Upper lobe of left lung (tissue), 6 donors: ENCODE results near the gene CAMK1D. TPM values are rescaled to one million over a fixed set of nuclear protein-coding genes. Genes with fewer than 3 reads are reported as not detected.

Source experiments
- ATAC-seq, 2 donors: fragments of 200-7000 bp; cut with Tn5 transposase; one replicate each; pipeline ENCODE4 v1.9.1; 2022; ENCODE audit warnings: mild to moderate bottlenecking in 2 of 2, moderate library complexity in 2 of 2; ENCODE audit not compliant: low FRiP score in 2 of 2
- DNase-seq, 2 donors: peaks; one replicate each; pipeline ENCODE4 v3.0.0-alpha.2; 2019 to 2020
- H3K27ac ChIP-seq, 4 donors: fragments of 200-600 bp; sonication (generic); one replicate each; pipeline ENCODE4 v1.5.1; 2016 to 2019
- H3K27me3 ChIP-seq, 4 donors: fragments of 200-600 bp; sonication (generic); one replicate each; pipeline ENCODE4 v1.5.1; 2017 to 2019
- H3K36me3 ChIP-seq, 4 donors: fragments of 200-600 bp; sonication (generic); one replicate each; pipeline ENCODE4 v1.5.1; 2016 to 2019
- H3K4me1 ChIP-seq, 4 donors: fragments of 200-600 bp; sonication (generic); one replicate each; pipeline ENCODE4 v1.5.1; 2018 to 2019
- H3K4me3 ChIP-seq, 4 donors: fragments of 200-600 bp; sonication (generic); one replicate each; pipeline ENCODE4 v1.5.1; 2017 to 2019; ENCODE audit warnings: mild to moderate bottlenecking in 2 of 4, moderate library complexity in 1 of 4
- H3K9me3 ChIP-seq, 4 donors: fragments of 200-600 bp; sonication (generic); one replicate each; pipeline ENCODE4 v1.5.1; 2018 to 2019
- CTCF ChIP-seq, 6 experiments: fragments of 450-650 bp in 4 of 6; fragments of 200-600 bp in 2 of 6; sonication (generic) in 2 of 6; IDR thresholded peaks; one replicate each; pipeline ENCODE4 v1.5.1; 2016 to 2019; ENCODE audit warnings: antibody characterized with exemption in 6 of 6
- EP300 ChIP-seq, 4 donors: sonication (generic); formaldehyde crosslinking; IDR thresholded peaks; one replicate each; pipeline ENCODE4 v1.5.1; 2017; ENCODE audit warnings: antibody characterized with exemption in 4 of 4, control low read depth in 2 of 4
- POLR2A ChIP-seq, 4 donors: fragments of 450-650 bp; IDR thresholded peaks; one replicate each; pipeline ENCODE4 v1.5.1; 2016 to 2017; ENCODE audit warnings: antibody characterized with exemption in 4 of 4, mild to moderate bottlenecking in 2 of 4
- POLR2AphosphoS5 ChIP-seq, 2 donors: sonication (generic); formaldehyde crosslinking; IDR thresholded peaks; one replicate each; pipeline ENCODE4 v1.5.1; 2017; ENCODE audit warnings: antibody characterized with exemption in 2 of 2
- WGBS, 2 donors: methylation state at CpG; one replicate each; pipeline ENCODE4 v1.1.5; 2017 to 2018; 5-methylcytosine and 5-hydroxymethylcytosine counted together
- total RNA-seq, 6 donors: library from RNA; depleted of rRNA in 4 of 6; stranded (reverse); fragments of >200 nt in 4 of 6; gene quantifications; one replicate each; pipeline versions ENCODE4 v1.1.0 to v1.2.1, GENCODE V29; 2016 to 2021
- donor health status: DM: no; HTN: no; CAD: no; lungs with moderate emphysema.
- donor health status: DM: no; HTN: yes; CAD: no; lungs with severe emphysema.

The CAMK1D gene
- total RNA-seq, 6 donors from 2014 or later = 6.2 to 29.2 (median 19.0) TPM

DNA sequence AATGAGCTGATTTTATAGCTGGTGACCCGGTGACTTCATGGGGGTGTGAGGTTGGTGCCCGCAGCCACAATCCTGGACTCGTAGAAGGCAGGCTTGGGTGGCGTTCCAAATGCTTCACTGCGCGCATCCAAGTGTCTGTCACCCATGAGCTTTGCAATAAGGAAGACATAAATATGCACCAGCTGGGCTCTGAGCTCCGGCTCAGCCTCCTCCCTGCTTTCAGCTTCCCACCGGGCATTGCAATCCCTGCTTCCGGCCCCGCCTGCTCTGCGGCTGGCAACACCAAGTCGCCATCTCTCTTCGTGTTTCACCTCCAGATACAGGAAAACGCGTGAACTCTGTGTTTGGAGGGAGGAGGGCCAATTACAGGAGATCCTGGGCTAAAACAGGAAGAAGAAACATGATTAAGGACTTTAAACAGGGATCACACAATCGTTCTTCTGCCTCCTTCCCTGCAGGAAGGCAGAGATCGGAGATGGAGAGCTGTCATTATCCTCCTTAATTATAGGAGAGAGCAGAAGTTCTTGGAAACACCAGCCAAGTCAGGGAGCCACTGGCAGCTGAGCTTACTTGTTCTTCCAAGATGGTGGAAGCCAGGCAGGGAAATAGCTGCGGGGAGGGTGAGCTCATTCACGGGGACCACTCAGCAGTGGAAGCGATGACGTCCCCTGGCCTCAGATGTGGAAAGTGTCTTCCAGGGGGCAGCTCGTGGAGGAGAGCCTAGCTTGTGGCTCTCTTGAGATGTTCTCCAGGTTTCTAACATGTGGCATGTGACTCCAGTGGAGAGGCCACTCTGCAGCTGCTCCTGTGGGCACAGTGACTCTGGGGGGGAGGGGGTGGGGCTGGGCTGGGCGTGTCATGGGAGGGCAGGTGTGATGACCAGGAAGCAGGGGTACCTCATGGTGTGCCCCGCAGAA, 134.9 kb downstream of the CAMK1D start:
- TF ChIP-seq CTCF (IDR thresholded peaks at IDR 0.05) (no peak), POLR2AphosphoS5 (IDR thresholded peaks at IDR 0.05) (no peak), POLR2A (IDR thresholded peaks at IDR 0.05) (no peak), EP300 (IDR thresholded peaks at IDR 0.05) (no peak)
- Histone ChIP-seq H3K27me3 (no peaks in the 10 kb centered on the region), H3K4me3 (no peak overlapping the region), H3K4me1 (peaks cover 0 to 16% (median 2%) of the 10 kb centered on the region in 4 donors), H3K9me3 (no peaks in the 10 kb centered on the region), H3K36me3 (no peaks in the 10 kb centered on the region), H3K27ac (peak overlapping the region in 2 of 4 donors; percentile 22 to 35)
- DNase-seq = no peak
- WGBS, 2 donors = 65 to 77% methylated on average over 23 to 24 of the region's 24 CpGs
- no peak for ATAC-seq

DNA sequence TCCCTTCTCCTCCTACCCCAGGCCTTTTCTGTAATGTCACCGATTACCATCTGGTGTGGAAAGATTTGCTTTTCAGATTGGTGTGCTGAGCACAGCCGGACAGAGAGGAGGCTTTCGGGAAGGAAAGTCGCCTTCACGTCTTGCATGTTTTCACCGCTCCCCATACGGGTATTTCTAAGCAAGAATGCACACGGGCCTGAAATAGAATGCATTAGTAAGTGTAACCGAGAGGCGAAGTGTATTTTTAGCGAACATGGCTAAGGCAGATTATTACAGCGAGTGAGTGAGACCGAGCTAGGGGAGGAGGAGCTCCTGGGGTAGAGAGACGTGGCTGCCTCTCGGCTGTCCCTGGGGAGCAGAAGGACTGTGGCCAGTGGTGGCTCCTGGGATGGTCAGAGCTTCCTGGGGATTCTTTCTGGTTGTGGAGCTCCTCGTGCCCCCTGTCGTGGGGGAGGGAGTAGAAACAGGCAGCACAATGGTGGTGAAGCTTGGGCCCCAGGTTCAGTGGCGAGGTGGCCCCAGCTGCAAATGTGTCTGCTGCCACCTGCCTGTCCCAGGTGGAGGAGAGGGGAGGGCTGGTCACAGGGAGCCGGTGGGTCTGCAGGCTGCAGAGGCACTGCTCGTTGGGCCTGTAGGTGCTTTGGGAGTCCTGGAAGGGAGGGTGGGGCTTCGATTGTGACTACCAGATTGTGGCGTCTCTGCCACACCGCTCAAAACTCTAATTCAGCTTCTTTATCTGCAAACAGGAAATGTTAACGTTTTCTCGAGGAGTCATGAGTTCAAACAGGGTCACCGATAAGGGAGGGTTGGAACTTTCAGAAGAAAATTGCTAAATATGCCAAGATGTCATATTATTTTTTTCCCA, 135.8 kb downstream of the CAMK1D start:
- Histone ChIP-seq H3K27me3 (no peaks in the 10 kb centered on the region), H3K27ac (peak overlapping the region in 3 of 4 donors; percentile 1 to 35 (median 22)), H3K9me3 (no peaks in the 10 kb centered on the region), H3K4me1 (peaks cover 0 to 16% (median 2%) of the 10 kb centered on the region in 4 donors), H3K36me3 (no peaks in the 10 kb centered on the region), H3K4me3 (no peak overlapping the region)
- WGBS, 2 donors = 70 to 71% methylated on average over 24 to 26 of the region's 26 CpGs
- no peak for DNase-seq
- ATAC-seq = peak in 1 of 2 donors; percentile 54
- no peak for TF ChIP-seq POLR2AphosphoS5 (IDR thresholded peaks at IDR 0.05)
- TF ChIP-seq EP300 (IDR thresholded peaks at IDR 0.05) = no peak
- no peak for TF ChIP-seq CTCF (IDR thresholded peaks at IDR 0.05)
- TF ChIP-seq POLR2A (IDR thresholded peaks at IDR 0.05) = no peak

- no peaks in the 10 kb centered on the region for H3K27me3 ChIP-seq
- H3K4me3 ChIP-seq = no peak overlapping the region
- no peak overlapping the region for H3K27ac ChIP-seq
- ATAC-seq (no peak), DNase-seq (no peak)
- H3K9me3 ChIP-seq = no peaks in the 10 kb centered on the region
- no peaks in the 10 kb centered on the region for H3K36me3 ChIP-seq
- WGBS, 2 donors = 63 to 82% methylated on average over 2 of the region's 2 CpGs
- peaks cover 0 to 16% (median 2%) of the 10 kb centered on the region in 4 donors for H3K4me1 ChIP-seq
- no peak for TF ChIP-seq POLR2A (IDR thresholded peaks at IDR 0.05)
Observed at GRCh38 chr10:12487366-12487765, 138.0 kb downstream of the CAMK1D start.

GRCh38 chr10:12488626-12489025, 139.3 kb downstream of the CAMK1D start:
- Histone ChIP-seq H3K4me1 (peaks cover 0 to 16% (median 2%) of the 10 kb centered on the region in 4 donors), H3K27me3 (no peaks in the 10 kb centered on the region), H3K36me3 (no peaks in the 10 kb centered on the region), H3K4me3 (no peak overlapping the region), H3K9me3 (no peaks in the 10 kb centered on the region), H3K27ac (no peak overlapping the region)
- no peak for DNase-seq
- no peak for TF ChIP-seq POLR2AphosphoS5 (IDR thresholded peaks at IDR 0.05)
- no peak for TF ChIP-seq EP300 (IDR thresholded peaks at IDR 0.05)
- no peak for TF ChIP-seq POLR2A (IDR thresholded peaks at IDR 0.05)
- TF ChIP-seq CTCF (IDR thresholded peaks at IDR 0.05) = no peak
- ATAC-seq = no peak
- WGBS, 2 donors = 91 to 93% methylated on average over 16 of the region's 16 CpGs

DNA sequence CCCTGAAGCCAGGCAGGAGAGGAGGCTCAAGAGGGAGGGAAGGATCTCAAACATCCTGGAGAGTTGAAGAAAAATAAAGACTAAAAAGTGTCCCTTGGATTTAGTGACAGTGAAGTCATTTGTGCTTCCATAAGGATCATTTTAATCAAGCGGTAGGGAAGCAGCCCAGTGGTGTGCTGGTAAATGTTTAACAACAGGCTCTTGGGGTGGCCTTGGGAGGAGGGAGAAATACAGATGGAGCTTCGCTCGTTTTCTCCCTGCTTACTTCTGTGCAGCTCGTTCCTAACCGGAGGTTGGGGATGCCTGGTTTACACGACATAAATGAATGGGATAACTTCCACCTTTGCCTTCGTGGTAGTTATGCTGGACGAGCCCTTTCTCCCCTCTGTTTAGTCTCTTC, 140.0 kb downstream of the CAMK1D start:
- Histone ChIP-seq H3K9me3 (no peaks in the 10 kb centered on the region), H3K27ac (no peak overlapping the region), H3K36me3 (no peaks in the 10 kb centered on the region), H3K4me1 (peaks cover 0 to 12% (median 2%) of the 10 kb centered on the region in 4 donors), H3K27me3 (no peaks in the 10 kb centered on the region), H3K4me3 (no peak overlapping the region)
- TF ChIP-seq POLR2A (IDR thresholded peaks at IDR 0.05) (no peak), POLR2AphosphoS5 (IDR thresholded peaks at IDR 0.05) (no peak), CTCF (IDR thresholded peaks at IDR 0.05) (no peak), EP300 (IDR thresholded peaks at IDR 0.05) (no peak)
- ATAC-seq (no peak), DNase-seq (no peak)
- WGBS, 2 donors = 72 to 78% methylated on average over 8 of the region's 8 CpGs
